Endodermal cell (in vitro differentiated cells): ENCODE results near the gene INKA2. TPM values are rescaled to one million over a fixed set of nuclear protein-coding genes. Genes with fewer than 3 reads are reported as not detected.

Source experiments
- DNase-seq: peaks from one replicate; pipeline ENCODE4 v3.0.0-alpha.2; 2017
- H3K27ac ChIP-seq: 2 replicates; pipeline ENCODE4 v1.5.1; 2013; ENCODE audit warnings: mild to moderate bottlenecking, low read depth, low read length, moderate library complexity
- H3K27me3 ChIP-seq: 2 replicates; pipeline ENCODE4 v1.6.1; 2013; ENCODE audit warnings: mild to moderate bottlenecking, low read length, moderate library complexity; ENCODE audit not compliant: insufficient read depth, control insufficient read depth, poor library complexity, severe bottlenecking
- H3K36me3 ChIP-seq: 2 replicates; pipeline ENCODE4 v1.7.0; 2013; ENCODE audit warnings: mild to moderate bottlenecking, low read length, moderate library complexity; ENCODE audit not compliant: control insufficient read depth, insufficient read depth
- H3K4me1 ChIP-seq: one replicate; pipeline ENCODE4 v1.7.0; 2013; ENCODE audit warnings: low read length; ENCODE audit not compliant: control insufficient read depth, insufficient read depth
- H3K4me3 ChIP-seq: 2 replicates; pipeline ENCODE4 v1.5.1; 2013; ENCODE audit warnings: mild to moderate bottlenecking, low read length, moderate library complexity
- H3K9ac ChIP-seq: 2 replicates; pipeline ENCODE4 v1.6.1; 2013; ENCODE audit warnings: mild to moderate bottlenecking, low read length, moderate library complexity; ENCODE audit not compliant: poor library complexity, severe bottlenecking; ENCODE audit errors: extremely low read depth
- H3K9me3 ChIP-seq: 2 replicates; pipeline ENCODE4 v1.6.1; 2013; ENCODE audit warnings: mild to moderate bottlenecking, low read length, moderate library complexity; ENCODE audit not compliant: control insufficient read depth
- H3K27ac Mint-ChIP-seq: 2 replicates; pipeline ENCODE4 v1.8.0; 2020; ENCODE audit warnings: mixed read lengths
- H3K27me3 Mint-ChIP-seq: 2 replicates; pipeline ENCODE4 v1.8.0; 2021; ENCODE audit warnings: mild to moderate bottlenecking, mixed read lengths; ENCODE audit not compliant: insufficient read depth
- H3K36me3 Mint-ChIP-seq: 2 replicates; pipeline ENCODE4 v1.8.0; 2020; ENCODE audit warnings: low read depth, mixed read lengths
- H3K4me1 Mint-ChIP-seq: 2 replicates; pipeline ENCODE4 v1.8.0; 2020; ENCODE audit warnings: mixed read lengths
- H3K4me3 Mint-ChIP-seq: 2 replicates; pipeline ENCODE4 v1.8.0; 2020; ENCODE audit warnings: mild to moderate bottlenecking, moderate library complexity, mixed read lengths
- H3K9me3 Mint-ChIP-seq: 2 replicates; pipeline ENCODE4 v1.8.0; 2020; ENCODE audit warnings: mild to moderate bottlenecking, mixed read lengths
- WGBS, 2 experiments: methylation state at CpG; one replicate each; pipeline versions ENCODE4 v1.1.5 to v1.1.7; 2013; ENCODE audit warnings: missing lambda C conversion rate in 2 of 2, mixed read lengths in 1 of 2; ENCODE audit not compliant: insufficient coverage in 1 of 2, insufficient read length in 1 of 2; 5-methylcytosine and 5-hydroxymethylcytosine counted together
- total RNA-seq, 2 donors: library from RNA; stranded (reverse); fragmentation: NEBNext Ultra II Directional in 1 of 2; extraction: Animal tissue kit (Norgen Biotek cat#: 25700) in 1 of 2; gene quantifications; 2 replicates in 1 of 2; 3 replicates in 1 of 2; pipeline ENCODE4 v1.2.1, GENCODE V29; 2021
- TF ChIP-seq, protein P1 (sequence below): fragments of 200-600 bp; sonication (generic); conservative IDR thresholded peaks from 2 replicates; pipeline ENCODE4 v1.5.0; 2021; ENCODE audit warnings: antibody characterized with exemption, mild to moderate bottlenecking

INKA2 gene
- total RNA-seq, 2 donors from 2014 or later: 1.4 to 1.9 TPM

- Mint-ChIP-seq H3K4me1 (peaks cover 6% of the 10 kb centered on the region), H3K4me3 (no peak overlapping the region), H3K27ac (no peak overlapping the region), H3K36me3 (no peaks in the 10 kb centered on the region), H3K27me3 (peaks cover 5% of the 10 kb centered on the region), H3K9me3 (no peaks in the 10 kb centered on the region)
- H3K9me3 ChIP-seq: no peaks in the 10 kb centered on the region
- H3K27me3 ChIP-seq: no peaks in the 10 kb centered on the region
- H3K36me3 ChIP-seq: no peaks in the 10 kb centered on the region
- H3K27ac ChIP-seq: no peak overlapping the region
- H3K4me1 ChIP-seq: no peaks in the 10 kb centered on the region
- H3K4me3 ChIP-seq: no peak overlapping the region
- TF ChIP-seq, protein P1, sequence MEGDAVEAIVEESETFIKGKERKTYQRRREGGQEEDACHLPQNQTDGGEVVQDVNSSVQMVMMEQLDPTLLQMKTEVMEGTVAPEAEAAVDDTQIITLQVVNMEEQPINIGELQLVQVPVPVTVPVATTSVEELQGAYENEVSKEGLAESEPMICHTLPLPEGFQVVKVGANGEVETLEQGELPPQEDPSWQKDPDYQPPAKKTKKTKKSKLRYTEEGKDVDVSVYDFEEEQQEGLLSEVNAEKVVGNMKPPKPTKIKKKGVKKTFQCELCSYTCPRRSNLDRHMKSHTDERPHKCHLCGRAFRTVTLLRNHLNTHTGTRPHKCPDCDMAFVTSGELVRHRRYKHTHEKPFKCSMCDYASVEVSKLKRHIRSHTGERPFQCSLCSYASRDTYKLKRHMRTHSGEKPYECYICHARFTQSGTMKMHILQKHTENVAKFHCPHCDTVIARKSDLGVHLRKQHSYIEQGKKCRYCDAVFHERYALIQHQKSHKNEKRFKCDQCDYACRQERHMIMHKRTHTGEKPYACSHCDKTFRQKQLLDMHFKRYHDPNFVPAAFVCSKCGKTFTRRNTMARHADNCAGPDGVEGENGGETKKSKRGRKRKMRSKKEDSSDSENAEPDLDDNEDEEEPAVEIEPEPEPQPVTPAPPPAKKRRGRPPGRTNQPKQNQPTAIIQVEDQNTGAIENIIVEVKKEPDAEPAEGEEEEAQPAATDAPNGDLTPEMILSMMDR: no peak
- DNase-seq: no peak
- 78 to 94% methylated on average over 1 of the region's 1 CpG for WGBS, 2 experiments
- H3K9ac ChIP-seq: no peak overlapping the region
Observed at GRCh38 chr1:111777301-111777700, 38.1 kb upstream of the INKA2 start.

- H3K27ac Mint-ChIP-seq: no peak overlapping the region
Observed at GRCh38 chr1:111776861-111777260, 37.7 kb upstream of the INKA2 start.

DNA sequence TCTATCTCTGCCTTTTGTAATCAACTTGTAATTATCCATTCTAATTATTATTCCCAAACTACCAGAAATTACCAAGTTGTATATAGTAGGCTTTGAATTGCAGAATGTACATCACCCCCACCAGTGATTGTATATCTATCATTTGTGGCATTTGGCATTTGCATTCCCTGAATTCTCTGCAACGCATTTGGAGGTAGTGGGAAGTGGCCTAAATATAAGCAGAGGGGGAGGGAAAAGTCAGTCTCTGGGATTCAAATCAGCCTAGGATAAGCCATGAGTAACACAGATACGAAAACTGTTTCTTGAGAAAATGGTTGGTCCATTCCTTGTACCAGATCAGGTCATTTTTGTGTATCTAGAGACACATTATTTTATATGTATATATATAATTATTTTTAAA lies 37.2 kb upstream of the INKA2 start:
- H3K27ac ChIP-seq: peak overlapping the region; percentile 40
- H3K27me3 Mint-ChIP-seq: peaks cover 5% of the 10 kb centered on the region
- no peaks in the 10 kb centered on the region for H3K36me3 ChIP-seq
- H3K4me3 Mint-ChIP-seq: no peak overlapping the region
- H3K9me3 Mint-ChIP-seq: no peaks in the 10 kb centered on the region
- H3K9ac ChIP-seq: no peak overlapping the region
- no peaks in the 10 kb centered on the region for H3K27me3 ChIP-seq
- no peaks in the 10 kb centered on the region for H3K4me1 ChIP-seq
- H3K4me3 ChIP-seq: no peak overlapping the region
- H3K9me3 ChIP-seq: no peaks in the 10 kb centered on the region
- 84 to 100% methylated on average over 1 to 2 of the region's 2 CpGs for WGBS, 2 experiments
- no peak for DNase-seq
- no peaks in the 10 kb centered on the region for H3K36me3 Mint-ChIP-seq
- H3K27ac Mint-ChIP-seq: no peak overlapping the region
- TF ChIP-seq, protein P1: no peak
- H3K4me1 Mint-ChIP-seq: peaks cover 6% of the 10 kb centered on the region

More at GRCh38 chr1:111776861-111777260, 37.7 kb upstream of the INKA2 start:
- peaks cover 5% of the 10 kb centered on the region for H3K27me3 Mint-ChIP-seq
- no peaks in the 10 kb centered on the region for H3K36me3 ChIP-seq
- H3K4me1 ChIP-seq: no peaks in the 10 kb centered on the region
- 92 to 94% methylated on average over 6 to 8 of the region's 8 CpGs for WGBS, 2 experiments
- DNase-seq: no peak
- no peaks in the 10 kb centered on the region for H3K9me3 ChIP-seq
- TF ChIP-seq, protein P1: no peak
- no peak overlapping the region for H3K9ac ChIP-seq
- no peak overlapping the region for H3K4me3 Mint-ChIP-seq
- no peaks in the 10 kb centered on the region for H3K9me3 Mint-ChIP-seq
- H3K4me1 Mint-ChIP-seq: peaks cover 6% of the 10 kb centered on the region
- H3K27me3 ChIP-seq: no peaks in the 10 kb centered on the region
- H3K27ac ChIP-seq: no peak overlapping the region
- H3K36me3 Mint-ChIP-seq: no peaks in the 10 kb centered on the region
- no peak overlapping the region for H3K4me3 ChIP-seq
